Muscle layer of colon (tissue), 2 donors: ENCODE results near the gene MFAP4.

Source experiments
- H3K27ac ChIP-seq: one replicate; pipeline ENCODE4 v1.7.0; 2013; ENCODE audit warnings: low read depth, mild to moderate bottlenecking, low read length, moderate library complexity
- H3K27me3 ChIP-seq, 2 donors: one replicate each; pipeline ENCODE4 v1.7.0; 2013; ENCODE audit warnings: low read length in 2 of 2, mild to moderate bottlenecking in 2 of 2; ENCODE audit not compliant: insufficient read depth in 2 of 2, control insufficient read depth in 1 of 2
- H3K36me3 ChIP-seq: one replicate; pipeline ENCODE4 v1.7.0; 2013; ENCODE audit warnings: mild to moderate bottlenecking, low read length; ENCODE audit not compliant: insufficient read depth
- H3K4me1 ChIP-seq: one replicate; pipeline ENCODE4 v1.7.0; 2013; ENCODE audit warnings: mild to moderate bottlenecking, low read length; ENCODE audit not compliant: insufficient read depth
- H3K4me3 ChIP-seq, 2 donors: one replicate each; pipeline ENCODE4 v1.7.0; 2013; ENCODE audit warnings: low read length in 2 of 2, low read depth in 1 of 2, mild to moderate bottlenecking in 1 of 2, moderate library complexity in 1 of 2
- H3K9ac ChIP-seq: one replicate; pipeline ENCODE4 v1.7.0; 2013; ENCODE audit warnings: low read length
- H3K9me3 ChIP-seq: one replicate; pipeline ENCODE4 v1.7.0; 2013; ENCODE audit warnings: mild to moderate bottlenecking, low read length
- donor health status: abdominal sarcoma.
- donor health status: Adenocarcinoma of cecum.

Gene MFAP4

DNA sequence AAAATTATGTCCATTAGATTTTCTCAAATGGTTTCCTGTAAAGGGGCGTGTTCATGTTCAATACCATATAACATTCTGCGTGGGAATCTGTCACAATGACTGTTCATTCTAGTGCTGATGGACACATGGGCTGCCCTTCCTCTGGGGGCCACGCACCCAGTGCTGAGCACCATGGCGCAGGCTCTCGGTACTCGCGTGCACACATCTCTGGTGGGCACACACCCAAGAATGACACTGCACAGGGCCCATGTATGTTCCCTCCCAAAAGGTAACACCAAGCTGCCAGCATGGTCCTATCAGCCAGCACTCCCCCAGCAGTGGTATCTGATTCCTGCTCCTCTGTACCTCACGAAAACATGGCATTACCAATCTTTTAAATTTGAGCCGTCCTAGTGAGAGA lies 38.2 kb downstream of the MFAP4 start:
- Histone ChIP-seq H3K36me3 (no peaks in the 10 kb centered on the region), H3K9me3 (no peaks in the 10 kb centered on the region)

DNA sequence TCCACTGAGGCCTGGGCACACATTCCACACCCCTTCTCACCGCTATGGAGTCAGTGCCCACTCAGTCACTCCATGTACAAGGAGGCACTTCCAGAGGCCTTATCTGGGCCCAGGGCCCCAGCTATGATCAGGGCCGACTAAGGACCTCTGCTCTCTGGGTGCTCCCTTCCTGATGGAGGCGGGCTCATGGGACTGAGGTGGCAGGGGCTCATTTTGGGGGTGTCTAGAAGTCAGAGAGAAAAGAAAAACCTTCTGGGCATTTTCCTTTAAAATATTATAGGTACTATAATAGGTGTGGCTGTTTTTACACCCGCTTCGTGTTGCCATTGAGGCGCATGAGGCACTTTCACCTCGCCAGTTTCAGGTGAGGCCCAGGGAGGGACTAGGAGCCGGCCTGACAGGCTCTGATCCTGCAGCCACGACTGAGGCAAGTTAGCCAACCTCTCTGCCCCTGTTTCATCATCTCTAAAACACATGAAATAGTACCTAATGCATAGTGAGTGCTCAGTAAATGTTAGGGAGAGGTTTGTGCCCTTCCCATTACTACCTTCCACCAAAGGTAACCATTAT lies 38.8 kb downstream of the MFAP4 start:
- no peak overlapping the region for H3K9ac ChIP-seq
- H3K4me1 ChIP-seq = peaks cover 29% of the 10 kb centered on the region
- no peaks in the 10 kb centered on the region for H3K36me3 ChIP-seq
- H3K27ac ChIP-seq = no peak overlapping the region
- H3K9me3 ChIP-seq = no peaks in the 10 kb centered on the region
- H3K4me3 ChIP-seq = no peak overlapping the region
- H3K27me3 ChIP-seq = no peaks in the 10 kb centered on the region

More for the DNA sequence above, 38.2 kb downstream of the MFAP4 start:
- H3K27ac ChIP-seq = no peak overlapping the region
- peaks cover 29% of the 10 kb centered on the region for H3K4me1 ChIP-seq
- H3K27me3 ChIP-seq = no peaks in the 10 kb centered on the region
- H3K9ac ChIP-seq = no peak overlapping the region
- H3K4me3 ChIP-seq = no peak overlapping the region

DNA sequence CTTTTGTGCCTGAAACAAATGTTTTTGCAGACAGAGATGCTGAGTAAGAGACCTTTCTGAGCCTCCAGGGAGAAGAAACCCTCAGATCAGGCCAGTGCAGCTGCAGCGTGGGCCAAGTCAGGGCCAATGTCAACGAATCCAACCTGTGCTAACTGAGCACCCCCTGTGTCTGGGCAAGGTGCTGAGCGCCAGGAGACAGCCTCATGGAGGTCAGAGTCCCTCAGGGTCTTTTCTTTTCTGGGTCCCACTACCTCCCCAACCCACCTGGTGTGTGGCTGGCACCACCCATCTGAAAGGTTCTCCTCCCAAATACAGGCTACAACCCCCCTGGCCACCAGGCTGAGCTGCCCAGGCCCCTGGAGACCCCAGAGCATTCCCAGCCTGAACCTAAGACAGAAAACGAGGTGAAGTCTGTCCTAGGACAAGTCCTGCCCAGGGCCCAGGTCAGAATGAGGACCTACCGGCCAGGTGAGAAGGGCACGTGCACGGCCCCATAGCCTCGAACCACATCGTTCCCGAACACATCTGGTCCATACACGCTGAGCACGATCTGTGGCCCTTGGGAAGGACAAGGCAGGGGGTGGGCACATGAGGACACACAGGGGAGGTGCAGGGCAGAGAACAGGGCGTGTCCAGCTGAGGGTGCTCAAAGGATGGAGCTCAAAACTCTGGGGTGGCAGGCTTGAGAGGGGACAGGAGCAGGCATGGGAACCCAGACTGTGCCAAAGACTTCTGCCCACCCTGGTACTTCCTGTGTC lies 39.5 kb downstream of the MFAP4 start:
- peak overlapping the region; percentile 48 for H3K27ac ChIP-seq
- H3K4me1 ChIP-seq = peaks cover 29% of the 10 kb centered on the region
- H3K9me3 ChIP-seq = no peaks in the 10 kb centered on the region
- peak overlapping the region; percentile 29 for H3K9ac ChIP-seq
- H3K4me3 ChIP-seq = no peak overlapping the region
- no peaks in the 10 kb centered on the region for H3K27me3 ChIP-seq
- no peaks in the 10 kb centered on the region for H3K36me3 ChIP-seq

DNA sequence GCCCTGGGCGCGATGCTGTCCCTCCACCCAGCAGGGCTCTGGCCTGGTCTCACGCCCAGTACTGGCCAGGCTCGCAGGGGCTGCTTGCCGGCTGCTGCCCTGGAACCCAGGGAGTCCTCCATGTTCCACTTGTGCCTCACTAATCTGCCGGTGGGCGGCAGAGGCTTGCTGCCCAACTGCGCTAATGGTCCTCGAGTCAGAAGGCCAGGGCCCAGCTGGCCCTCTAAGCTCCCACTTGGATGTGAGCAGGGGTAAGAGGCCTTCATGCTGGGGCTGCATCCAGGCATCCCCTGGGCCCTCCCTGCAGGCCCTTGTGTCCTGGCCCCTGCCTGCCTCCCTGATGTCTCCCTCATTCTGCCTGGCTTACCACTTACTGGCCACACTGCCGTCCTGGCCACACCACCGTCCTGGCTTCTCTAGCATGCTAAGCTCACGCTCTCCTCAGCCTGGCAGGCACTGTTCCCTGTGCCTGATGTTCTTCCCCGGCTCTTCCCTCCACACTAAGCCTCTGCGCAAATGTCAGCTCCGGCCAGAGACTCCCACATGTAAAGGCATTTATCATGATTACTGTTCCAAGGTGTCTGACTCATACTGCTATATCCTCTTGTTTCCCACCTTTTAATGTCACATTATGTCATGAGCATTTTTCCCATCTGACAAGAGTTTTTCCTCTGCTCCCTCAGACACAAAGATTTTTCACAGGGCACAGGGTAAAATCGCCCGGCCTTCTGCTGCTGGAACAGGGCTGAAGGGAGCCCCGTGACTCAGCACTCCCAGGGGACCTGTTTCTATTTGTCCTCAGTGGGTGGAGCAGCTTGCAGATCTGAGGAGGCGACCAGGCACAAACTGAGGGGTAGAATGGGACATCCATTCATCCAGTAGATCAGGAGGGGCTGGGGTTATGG lies 40.4 kb downstream of the MFAP4 start:
- H3K36me3 ChIP-seq = no peaks in the 10 kb centered on the region
- H3K9ac ChIP-seq = peak overlapping the region; percentile 59
- H3K4me3 ChIP-seq = no peak overlapping the region
- no peaks in the 10 kb centered on the region for H3K27me3 ChIP-seq
- H3K4me1 ChIP-seq = peaks cover 33% of the 10 kb centered on the region
- H3K9me3 ChIP-seq = no peaks in the 10 kb centered on the region
- peak overlapping the region; percentile 27 for H3K27ac ChIP-seq

DNA sequence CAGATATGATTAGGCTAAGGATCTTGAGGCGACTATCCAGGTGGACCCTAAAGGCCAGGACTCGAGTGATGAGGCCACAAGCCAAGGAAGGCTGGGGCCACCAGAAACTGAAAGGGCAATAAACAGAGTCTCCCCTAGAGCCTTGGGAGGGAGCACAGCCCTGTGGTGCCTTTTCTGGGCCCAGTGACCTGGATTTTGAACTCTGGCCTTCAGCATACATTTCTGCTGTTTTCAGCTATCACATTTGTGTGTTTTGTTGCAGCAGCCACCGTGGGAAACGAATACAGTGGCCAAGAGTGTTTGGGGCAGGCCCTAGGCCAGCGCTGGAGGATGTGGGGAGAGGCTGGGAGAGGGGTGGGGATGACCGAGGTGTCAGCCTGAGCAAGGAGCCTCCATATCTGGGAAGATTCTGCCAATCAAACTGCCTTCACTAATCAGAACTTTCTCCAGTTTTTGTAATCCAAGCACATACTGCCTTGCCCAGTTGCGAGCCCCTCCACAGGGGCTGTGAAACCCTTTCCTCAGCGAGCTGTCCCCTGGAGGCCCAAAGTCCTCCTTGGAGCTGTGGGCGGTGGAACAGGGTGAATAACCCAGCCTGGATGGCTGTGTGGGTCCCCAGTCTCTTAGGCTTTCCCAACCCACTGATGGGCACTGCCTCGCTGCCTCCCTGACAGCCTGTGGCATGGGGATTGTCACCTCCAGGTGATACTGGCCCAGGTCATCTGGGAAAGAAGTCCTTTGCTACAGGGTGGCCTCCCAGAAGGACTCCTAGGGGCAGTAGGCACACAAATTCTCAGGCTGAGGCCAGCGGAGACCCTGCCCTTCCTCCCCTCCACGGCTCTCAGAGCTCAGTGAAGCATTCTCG lies 41.3 kb downstream of the MFAP4 start:
- Histone ChIP-seq H3K36me3 (no peaks in the 10 kb centered on the region), H3K4me3 (no peak overlapping the region), H3K27me3 (no peaks in the 10 kb centered on the region), H3K27ac (peak overlapping the region; percentile 27), H3K9ac (peak overlapping the region; percentile 59), H3K9me3 (no peaks in the 10 kb centered on the region), H3K4me1 (peaks cover 33% of the 10 kb centered on the region)

DNA sequence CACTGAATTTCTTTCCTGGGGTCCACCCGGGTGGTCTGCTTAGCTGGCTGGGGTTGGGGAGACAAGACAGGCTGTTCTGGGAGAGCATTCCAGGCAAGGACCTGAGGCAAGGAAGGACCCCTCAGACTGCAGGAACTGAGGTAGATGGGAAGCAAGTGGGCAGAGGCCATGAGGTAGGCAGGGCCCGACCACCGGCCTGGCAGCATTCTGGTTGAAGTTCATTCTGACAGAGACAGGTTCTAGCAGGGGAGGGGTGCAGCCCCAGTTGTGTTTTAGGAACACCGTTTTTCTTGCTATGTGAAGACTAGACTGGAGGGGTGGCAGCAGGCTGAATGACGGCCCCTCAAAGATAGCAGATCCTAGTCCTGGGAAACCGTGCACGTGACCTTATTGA lies 41.9 kb downstream of the MFAP4 start:
- no peaks in the 10 kb centered on the region for H3K9me3 ChIP-seq
- H3K4me3 ChIP-seq = no peak overlapping the region
- H3K27ac ChIP-seq = no peak overlapping the region
- H3K4me1 ChIP-seq = peaks cover 33% of the 10 kb centered on the region
- no peak overlapping the region for H3K9ac ChIP-seq
- no peaks in the 10 kb centered on the region for H3K27me3 ChIP-seq
- no peaks in the 10 kb centered on the region for H3K36me3 ChIP-seq

DNA sequence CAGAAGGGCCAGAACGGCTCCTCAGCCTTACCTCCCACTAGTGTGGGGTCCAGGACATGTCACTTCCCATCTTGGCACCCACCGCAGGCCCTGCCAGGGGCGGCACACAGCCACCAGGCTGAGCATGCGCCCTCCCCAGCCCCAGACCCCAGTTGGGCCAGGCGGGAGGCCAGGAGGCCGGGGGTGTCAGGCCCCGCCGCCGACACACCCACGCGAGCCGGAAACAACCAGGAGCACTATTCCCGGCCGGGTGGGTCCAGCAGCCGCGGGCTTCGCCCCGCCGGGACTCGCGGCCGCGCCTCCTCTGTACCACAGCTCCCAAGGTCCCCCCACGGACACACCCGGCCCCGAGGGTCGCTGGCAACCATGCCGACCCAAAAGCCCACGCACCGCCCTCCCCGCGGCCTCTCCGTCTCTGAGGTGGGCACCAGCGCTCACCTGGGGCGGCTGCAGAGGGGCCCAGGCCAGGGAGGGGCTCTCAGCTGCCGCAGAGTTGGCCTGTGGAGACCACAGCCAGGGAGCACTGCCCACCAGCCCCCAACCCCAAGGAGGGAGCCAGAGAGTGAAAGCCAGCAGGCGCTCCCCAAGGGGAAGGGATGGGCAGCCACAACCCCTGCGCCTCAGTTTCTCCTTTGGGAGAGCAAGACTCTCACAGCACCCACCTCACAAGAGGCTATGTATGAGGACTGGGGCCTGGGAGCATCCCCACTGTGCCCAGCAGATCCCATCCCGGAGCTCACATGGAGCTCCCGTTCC lies 42.5 kb downstream of the MFAP4 start:
- H3K27me3 ChIP-seq = no peaks in the 10 kb centered on the region
- no peak overlapping the region for H3K4me3 ChIP-seq
- H3K4me1 ChIP-seq = peaks cover 33% of the 10 kb centered on the region
- H3K9ac ChIP-seq = no peak overlapping the region
- no peak overlapping the region for H3K27ac ChIP-seq
- H3K9me3 ChIP-seq = no peaks in the 10 kb centered on the region
- no peaks in the 10 kb centered on the region for H3K36me3 ChIP-seq

DNA sequence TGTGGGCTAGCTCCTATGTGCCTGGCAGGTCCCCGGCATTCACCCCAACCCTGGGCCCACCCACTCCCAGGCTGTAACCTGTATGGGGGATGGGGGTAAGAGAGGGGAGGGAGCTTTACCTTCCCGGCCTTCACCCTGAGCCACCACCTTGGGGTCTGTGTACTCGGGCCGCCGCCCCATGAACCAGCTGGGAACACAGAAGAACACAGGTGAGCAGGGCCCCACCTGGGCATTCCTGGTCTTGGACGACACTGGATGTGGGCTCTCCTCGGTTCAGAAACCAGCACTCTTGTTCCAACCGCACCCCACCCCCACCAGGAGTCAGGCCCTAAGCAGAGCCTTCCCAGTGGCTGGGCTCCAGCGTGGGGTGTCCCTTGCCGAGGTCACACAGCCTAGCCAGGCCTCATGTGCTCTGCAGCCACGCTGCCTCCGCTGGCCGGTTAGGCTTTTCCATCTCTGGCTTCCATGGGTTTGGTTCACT lies 43.3 kb downstream of the MFAP4 start:
- H3K4me3 ChIP-seq = no peak overlapping the region
- no peak overlapping the region for H3K27ac ChIP-seq
- H3K9me3 ChIP-seq = no peaks in the 10 kb centered on the region
- no peaks in the 10 kb centered on the region for H3K27me3 ChIP-seq
- no peaks in the 10 kb centered on the region for H3K36me3 ChIP-seq
- H3K4me1 ChIP-seq = peaks cover 33% of the 10 kb centered on the region
- H3K9ac ChIP-seq = no peak overlapping the region

DNA sequence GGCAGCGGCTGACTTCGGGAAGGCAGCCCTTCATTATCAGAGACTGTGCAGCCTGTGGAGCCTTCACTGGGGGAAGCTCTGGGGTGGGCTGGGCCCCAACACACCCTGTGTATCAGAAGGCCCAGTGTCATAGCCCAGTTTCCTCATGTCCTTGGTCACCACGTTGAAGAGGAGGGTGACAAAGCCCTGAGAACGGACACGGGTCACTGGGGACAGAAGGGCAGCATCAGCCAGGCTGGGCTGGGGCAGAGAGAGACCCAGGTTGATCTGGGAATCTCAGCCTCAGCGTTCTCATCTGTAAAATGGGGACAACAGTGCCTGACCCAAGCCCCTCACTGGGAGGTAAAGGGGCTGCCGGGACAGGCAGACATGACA lies 43.7 kb downstream of the MFAP4 start:
- Histone ChIP-seq H3K9me3 (no peaks in the 10 kb centered on the region), H3K27me3 (no peaks in the 10 kb centered on the region), H3K27ac (no peak overlapping the region), H3K4me3 (no peak overlapping the region), H3K4me1 (peaks cover 36% of the 10 kb centered on the region), H3K9ac (no peak overlapping the region), H3K36me3 (no peaks in the 10 kb centered on the region)

DNA sequence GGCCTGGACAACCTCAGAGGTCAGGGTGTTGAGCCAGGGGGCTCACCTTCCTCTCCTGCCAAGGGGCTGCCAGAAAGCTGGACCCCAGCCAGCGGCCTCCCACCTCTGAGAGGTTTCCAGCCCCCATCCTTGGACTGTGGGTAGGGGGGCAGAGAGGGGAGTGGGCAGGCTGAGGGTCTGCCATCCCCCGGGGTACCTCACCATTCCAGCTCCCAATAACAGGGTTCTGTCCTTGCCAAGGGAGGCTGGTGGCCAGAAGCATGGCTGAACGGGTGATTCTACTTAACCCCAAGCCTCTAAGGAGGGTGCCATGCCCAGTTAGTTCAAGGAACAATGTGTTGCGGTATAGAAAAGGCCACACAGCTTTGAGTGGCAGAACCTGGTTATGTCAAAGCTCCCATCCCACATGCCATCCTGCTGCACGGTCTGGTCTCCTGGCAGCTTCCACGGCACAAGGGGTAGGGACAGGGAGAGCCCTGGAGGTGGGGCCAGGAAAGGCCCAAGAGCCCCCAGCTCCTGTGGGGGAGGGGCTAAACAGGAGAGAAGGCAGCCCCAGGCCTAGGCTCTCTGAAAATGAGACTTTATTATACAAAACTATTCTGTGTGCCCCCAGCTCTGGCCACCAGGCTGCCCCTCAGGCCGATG lies 44.3 kb downstream of the MFAP4 start:
- H3K9ac ChIP-seq = no peak overlapping the region
- H3K27me3 ChIP-seq = no peaks in the 10 kb centered on the region
- no peaks in the 10 kb centered on the region for H3K36me3 ChIP-seq
- no peak overlapping the region for H3K27ac ChIP-seq
- H3K9me3 ChIP-seq = no peaks in the 10 kb centered on the region
- H3K4me1 ChIP-seq = peaks cover 41% of the 10 kb centered on the region
- no peak overlapping the region for H3K4me3 ChIP-seq
